GM19397 (cell line): ENCODE data around the gene PML.
A peak's percentile ranks its signal among the peaks of the same experiment; 100 is the strongest.

Experiments used
- ATAC-seq: cut with Tn5 transposase; IDR thresholded peaks from one replicate; pipeline ENCODE4 v1.9.1; 2021; ENCODE audit warnings: mild to moderate bottlenecking, moderate library complexity; ENCODE audit not compliant: unreplicated experiment

Gene PML, protein sequence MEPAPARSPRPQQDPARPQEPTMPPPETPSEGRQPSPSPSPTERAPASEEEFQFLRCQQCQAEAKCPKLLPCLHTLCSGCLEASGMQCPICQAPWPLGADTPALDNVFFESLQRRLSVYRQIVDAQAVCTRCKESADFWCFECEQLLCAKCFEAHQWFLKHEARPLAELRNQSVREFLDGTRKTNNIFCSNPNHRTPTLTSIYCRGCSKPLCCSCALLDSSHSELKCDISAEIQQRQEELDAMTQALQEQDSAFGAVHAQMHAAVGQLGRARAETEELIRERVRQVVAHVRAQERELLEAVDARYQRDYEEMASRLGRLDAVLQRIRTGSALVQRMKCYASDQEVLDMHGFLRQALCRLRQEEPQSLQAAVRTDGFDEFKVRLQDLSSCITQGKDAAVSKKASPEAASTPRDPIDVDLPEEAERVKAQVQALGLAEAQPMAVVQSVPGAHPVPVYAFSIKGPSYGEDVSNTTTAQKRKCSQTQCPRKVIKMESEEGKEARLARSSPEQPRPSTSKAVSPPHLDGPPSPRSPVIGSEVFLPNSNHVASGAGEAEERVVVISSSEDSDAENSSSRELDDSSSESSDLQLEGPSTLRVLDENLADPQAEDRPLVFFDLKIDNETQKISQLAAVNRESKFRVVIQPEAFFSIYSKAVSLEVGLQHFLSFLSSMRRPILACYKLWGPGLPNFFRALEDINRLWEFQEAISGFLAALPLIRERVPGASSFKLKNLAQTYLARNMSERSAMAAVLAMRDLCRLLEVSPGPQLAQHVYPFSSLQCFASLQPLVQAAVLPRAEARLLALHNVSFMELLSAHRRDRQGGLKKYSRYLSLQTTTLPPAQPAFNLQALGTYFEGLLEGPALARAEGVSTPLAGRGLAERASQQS

DNA sequence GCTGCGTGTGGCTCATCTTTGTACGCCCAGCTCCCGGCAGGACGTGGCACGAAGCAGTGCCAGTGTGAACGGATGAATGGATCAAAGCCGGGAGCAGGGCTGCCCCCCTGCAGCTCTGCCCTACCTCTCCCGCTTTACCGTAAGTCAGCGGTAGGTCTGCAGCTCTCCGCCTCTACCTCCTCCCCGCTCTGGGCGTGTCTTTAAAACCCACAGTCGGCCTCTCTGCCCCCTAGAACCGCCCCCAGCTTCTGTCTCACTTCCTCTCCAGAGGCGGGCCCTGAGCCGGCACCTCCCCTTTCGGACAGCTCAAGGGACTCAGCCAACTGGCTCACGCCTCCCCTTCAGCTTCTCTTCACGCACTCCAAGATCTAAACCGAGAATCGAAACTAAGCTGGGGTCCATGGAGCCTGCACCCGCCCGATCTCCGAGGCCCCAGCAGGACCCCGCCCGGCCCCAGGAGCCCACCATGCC lies at the start of gene PML:
Gene PML, plus strand, starts transcription at position 304 of the 471 bp plus-strand sequence. Its CDS starts 97 bp downstream, at position 401.
- ATAC-seq = peak; percentile 63

DNA sequence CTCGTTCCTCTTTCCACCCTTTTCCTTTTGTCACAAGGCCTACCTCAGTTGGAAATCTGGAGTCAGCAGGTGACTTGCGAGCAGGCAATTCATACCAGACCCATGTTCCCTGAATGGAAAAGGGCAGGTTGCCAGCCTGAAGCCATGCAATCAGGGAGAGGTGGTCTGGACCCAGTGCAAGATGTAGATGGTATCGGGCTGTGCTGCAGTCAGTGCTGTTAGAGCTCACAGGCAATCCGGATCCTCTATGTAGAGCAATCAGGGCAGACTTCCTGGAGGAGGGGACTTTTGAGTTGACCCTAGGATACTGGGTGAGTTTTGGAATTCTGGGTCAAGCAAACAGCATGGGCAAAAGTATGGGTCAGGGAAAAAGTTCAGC lies 49.4 kb upstream of the PML start:
- ATAC-seq = no peak

DNA sequence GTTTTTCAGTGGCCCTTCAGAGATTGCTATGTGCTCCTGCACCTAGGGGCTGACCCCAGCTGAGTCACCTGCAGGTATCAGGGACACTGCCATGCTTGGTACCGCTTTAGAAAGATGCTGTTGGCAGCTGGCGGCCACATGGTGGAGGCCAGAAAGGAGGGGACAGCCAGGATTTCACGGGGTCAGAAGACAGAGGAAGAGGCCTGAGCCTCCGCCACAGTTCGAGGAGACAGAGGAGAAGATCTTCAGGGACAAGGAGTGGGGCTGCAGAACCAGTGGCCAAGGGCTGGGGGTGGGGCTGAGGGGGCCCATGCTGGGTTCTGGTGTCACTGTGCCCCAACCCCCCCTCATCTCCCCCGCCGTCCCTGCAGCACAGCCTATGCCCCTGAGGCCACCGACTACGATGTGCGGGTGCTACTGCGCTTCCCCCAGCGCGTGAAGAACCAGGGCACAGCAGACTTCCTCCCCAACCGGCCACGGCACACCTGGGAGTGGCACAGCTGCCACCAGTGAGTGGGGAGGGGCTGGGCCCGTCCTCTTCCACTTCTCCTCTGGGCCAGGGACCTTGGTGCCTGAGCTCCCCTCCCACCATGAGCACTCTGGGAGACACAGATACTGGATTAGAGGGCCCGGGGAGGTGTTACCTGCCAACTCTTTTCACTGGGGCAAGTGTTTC lies 48.3 kb upstream of the PML start:
- ATAC-seq = no peak

DNA sequence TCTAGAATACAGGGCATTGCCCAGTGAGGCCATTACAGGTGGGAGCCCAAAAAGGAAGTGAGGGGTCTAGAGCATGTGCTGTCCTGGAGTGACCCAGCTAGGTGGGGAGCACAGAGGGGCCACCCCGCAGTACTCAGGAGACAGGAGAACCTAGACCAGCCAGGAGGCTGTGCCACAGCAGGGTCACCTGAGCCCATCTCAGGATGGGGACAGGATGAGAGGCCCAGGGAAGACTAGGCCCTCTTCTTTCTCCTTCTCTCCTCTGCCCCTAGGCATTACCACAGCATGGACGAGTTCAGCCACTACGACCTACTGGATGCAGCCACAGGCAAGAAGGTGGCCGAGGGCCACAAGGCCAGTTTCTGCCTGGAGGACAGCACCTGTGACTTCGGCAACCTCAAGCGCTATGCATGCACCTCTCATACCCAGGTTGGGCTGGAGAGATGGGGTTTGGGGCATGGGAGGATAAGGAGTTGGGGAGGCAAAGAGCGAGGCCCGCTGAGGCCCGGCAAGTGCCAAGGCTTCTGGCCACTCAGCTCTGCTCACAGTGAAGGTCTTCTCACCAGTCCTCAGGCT lies 47.6 kb upstream of the PML start:
- ATAC-seq = no peak

DNA sequence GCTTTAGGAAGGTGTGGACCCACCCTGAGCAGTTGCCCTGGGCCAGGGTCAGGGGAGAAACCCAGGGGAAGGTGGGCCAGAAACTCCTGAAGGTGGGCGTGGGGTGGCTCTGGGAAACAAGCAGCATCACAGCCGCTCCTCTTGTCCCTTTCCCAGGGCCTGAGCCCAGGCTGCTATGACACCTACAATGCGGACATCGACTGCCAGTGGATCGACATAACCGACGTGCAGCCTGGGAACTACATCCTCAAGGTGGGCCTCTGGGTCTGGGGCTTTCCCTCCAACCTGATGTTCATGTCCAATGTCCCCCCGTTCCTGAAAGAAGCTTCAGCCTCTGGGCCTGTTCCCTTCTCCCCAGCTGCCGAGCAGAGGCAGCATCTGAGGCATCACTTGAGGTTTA lies 46.9 kb upstream of the PML start:
- ATAC-seq = no peak

DNA sequence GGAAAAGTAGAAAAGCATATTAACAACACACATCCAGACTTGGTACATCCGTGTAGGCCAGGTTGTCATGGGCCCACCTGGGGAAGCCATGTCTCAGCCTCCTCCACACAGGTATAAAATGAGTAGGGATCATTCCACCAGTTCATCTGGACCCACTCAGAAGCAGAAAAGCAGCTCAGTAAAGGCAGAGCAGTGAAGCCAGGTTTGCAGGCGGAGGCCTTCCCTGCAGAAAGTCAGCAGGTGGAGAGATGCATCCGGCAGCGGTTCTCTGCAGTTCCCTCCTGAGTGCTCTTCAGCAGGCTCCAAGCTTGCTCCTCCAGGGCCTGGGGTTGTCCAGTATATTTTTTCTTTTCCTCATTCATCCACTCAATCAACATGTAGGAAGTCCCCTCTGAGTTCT lies 46.1 kb upstream of the PML start:
- ATAC-seq = no peak

DNA sequence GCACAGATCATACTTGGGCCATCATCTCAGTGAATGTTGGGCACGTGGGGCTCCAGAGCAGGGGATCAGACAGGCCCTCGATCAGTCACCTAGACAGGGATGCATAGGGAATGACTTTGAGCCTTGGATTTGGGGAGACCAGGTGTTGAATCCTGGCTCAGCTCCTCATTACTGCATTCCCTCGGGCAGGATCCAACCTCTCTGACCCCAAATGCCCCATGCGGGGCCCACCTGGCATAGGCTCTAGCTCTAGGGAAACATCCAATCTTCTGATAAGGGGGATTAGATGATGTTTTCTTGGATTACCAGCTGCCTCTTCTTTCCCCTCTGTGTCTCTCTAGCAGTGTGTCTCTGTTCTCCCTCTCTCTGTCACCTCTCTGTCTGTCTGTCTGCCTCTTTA lies 45.5 kb upstream of the PML start:
- ATAC-seq = no peak

DNA sequence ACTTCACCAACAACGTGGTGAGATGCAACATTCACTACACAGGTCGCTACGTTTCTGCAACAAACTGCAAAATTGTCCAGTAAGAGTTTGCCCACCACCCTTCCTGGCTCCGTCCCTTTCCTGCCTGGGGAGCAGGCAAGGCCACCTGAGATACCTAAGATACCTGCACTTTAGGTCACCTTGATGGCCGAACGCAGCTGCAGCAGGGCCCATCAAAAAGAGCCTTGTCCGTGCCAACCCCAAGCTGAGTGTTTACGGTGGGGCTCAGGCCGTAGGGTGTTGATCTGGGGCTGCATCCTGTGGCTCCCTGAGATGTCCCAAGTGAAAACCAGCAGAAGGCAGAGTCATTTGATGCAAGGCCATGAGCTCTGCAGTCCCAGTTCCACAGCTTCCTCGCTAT lies 45.0 kb upstream of the PML start:
- no peak for ATAC-seq

DNA sequence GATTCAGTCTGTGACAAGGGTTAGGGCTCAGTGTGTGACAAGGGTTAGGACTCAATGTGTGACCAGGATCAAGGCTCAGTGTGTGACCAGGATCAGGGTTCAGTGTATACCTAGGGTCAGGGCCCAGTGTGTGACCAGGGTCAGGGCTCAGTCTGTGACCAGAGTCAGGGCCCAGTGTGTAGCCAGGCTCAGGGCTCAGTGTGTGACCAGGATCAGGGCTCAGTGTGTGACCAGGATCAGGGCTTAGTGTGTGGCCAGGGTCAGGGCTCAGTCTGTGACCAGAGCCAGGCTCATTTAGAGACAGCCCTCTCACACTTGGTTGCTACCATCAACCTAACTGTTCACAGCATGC lies 44.1 kb upstream of the PML start:
- ATAC-seq = no peak

DNA sequence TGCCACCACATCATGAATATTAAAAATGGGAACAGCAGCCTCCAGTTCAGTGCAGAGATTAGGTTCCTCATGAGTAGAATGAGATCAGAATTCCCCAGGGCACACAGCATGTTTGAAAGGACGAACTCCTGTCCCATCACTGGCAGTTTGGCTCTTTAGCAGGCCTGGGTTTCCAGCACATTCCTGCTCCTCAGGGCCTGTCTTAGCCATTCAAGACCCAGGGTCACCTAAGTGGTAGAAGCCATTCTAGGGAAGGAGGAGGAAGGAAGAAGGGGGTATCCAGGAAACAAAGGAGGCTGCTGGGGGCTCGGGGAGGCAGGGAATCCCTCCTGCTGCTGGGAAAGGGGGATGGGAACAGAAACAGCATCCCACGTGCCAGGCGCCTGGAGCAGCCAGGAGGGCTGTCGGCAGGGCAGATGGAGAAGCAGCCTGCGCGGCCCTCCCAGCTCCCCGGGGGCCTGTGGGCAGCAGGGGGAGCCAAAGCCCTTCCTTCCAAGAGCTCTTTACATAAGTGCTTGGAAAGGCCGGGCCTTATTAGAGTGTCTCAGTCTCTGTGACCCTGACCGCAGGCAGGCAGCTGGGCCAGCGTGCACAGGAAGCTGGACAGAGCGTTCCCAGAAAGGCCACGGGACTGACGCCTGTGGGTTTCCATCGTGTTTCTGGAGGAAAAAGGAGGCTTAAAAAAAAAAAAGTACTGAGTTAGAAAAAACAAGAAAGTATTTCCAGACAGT lies 43.5 kb upstream of the PML start:
- no peak for ATAC-seq

DNA sequence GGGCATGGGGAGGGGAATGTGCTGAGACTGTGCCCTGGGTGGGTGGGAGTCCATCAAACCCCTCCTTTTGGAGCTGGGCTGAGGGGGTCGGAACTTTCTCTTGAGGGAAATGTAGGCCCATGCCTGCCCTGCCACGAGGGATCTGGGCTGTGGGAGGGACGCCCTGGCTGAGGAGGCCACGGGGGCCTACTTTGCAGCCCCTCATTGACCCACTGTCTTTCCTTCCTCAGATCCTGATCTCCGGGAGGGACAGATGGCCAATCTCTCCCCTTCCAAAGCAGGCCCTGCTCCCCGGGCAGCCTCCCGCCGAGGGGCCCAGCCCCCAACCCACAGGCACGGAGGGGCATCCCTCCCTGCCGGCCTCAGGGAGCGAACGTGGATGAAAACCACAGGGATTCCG lies 42.9 kb upstream of the PML start:
- no peak for ATAC-seq

DNA sequence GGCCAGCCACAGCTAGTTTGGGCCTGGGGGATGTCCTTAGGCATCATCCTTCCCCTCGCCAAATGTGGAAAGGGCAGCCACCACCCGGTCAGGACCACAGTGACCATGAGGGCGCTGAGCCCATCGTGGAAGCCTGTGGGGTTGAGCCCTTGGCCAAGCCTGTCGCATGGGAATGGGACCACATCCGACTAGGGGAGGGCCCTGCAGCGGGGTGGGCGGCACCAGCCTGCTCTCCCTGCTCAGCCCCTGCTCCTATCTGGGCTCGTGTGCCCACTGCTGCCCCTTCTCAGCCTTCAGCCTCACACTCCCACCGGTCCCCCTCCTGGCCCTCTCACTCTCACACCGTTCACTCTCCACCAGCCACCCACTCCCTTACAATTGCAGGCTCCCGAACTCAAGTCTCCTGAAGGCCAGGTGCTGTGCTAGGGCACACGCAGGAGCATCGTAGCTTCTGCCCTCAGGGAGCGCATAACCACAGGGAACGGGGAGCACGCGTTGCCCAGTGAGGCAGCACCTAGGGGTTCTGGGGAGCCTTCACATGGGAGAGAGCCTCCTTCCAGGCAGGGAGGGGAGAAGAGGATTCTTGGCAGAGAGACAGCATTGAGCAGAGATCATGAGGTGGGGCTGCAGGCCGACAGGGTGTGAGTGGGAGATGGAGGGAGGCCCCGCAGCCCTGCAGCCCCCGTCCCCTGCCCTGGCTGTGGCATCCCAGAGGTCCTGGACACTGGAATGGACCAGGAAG lies 42.2 kb upstream of the PML start:
- no peak for ATAC-seq

DNA sequence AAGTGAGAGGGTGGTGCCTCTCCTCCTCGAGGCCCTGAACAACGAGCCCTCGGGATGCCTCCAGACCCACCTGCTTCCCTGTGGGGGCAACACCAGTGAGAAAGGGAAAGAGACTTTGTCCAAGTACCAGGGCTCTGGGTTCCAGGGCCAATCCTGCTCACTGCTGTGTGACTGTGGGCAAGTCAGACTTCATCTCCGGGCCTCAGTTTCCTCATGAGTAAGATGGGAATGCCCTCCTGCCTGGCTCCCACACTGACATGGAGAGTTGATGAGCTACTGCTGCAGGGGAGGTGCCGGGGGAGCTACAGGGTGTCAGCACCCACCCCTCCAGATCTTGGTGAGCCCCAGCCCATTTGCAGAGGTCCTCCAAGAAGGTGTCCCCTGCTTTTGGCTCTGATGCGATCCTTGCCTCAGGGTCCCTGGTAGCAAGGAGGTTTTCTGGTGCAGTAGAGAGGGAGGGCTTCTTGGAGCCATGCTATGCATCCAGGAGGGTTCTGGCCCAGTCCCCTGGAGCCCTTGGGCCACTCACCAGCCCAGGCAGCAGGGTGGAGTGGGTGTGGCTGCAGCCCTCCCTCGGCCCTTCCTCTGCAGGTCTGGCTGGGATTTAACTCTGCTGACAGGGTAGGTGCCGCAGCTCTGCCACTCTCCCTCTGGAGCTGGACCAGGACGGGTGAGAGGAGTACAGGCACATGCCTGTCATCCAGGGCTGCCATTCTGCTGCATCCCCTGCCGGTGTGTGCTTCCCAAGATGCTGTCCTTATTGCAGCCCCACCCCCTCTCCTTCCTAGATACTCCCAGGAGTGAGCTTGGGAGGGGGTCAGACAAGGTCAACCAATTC lies 41.4 kb upstream of the PML start:
- no peak for ATAC-seq

DNA sequence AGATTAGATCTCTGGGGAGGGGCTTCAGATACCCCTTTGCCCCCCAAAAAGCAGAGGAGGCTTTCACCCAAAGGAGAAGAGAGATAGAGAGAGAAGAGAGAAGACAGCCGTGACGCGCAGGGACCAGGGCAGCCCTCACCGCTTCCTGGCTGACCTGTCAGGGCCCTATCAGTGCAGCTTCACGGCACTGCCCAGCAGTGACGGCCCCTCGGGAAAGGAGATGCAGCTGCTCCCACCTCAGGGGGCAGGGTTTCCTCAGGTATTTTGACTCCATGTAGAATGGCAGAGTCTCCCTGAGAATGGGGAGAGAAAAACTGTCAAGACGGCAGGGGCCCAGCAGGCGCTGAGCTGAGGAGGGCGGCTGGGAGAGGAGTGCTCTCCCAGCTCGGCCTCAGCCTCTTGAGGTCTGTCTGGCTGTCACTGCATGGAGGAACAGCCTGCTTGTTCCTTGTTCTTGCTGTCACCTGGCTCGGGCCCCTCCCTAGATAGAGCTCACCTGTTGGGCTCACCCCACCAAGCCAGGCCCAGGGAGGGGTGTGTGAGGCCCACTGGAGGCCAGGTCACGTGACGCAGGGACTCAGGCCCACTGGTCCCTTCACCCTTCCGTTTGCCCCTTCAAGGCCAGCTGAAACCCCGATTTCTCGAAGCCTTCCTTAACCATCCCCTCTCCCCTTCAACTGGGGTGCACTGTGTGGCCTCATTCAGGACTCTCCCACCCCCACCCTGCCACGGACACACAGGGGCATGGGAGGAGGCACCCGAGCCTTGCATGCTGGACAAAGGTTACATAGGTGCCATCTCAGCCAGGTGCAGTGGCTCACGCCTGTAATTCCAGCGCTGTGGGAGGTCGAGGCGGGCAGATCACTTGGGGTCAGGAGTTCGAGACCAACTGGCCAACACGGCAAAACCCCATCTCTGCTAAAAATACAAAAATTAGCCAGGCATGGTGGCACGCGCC lies 40.0 kb upstream of the PML start:
- no peak for ATAC-seq

DNA sequence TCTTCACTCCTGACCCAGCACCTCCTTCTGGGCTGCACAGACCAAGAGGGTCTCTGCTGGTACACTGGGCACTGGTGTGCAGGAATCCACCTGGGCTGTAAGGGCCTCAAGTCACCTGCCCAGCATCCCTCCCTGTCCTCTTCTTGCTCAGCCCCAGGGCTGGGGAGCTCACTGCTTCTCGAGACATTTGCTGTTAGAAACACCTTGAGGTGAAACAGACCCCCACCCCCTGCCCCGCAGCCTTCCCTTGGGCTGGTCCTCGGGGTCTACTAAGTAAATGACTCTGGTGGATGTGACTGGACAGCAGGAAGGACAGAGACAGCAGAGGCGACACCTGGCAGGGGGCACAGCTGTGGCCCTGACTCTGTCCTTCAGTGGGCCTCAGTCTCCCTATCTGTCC lies 39.2 kb upstream of the PML start:
- ATAC-seq = no peak

DNA sequence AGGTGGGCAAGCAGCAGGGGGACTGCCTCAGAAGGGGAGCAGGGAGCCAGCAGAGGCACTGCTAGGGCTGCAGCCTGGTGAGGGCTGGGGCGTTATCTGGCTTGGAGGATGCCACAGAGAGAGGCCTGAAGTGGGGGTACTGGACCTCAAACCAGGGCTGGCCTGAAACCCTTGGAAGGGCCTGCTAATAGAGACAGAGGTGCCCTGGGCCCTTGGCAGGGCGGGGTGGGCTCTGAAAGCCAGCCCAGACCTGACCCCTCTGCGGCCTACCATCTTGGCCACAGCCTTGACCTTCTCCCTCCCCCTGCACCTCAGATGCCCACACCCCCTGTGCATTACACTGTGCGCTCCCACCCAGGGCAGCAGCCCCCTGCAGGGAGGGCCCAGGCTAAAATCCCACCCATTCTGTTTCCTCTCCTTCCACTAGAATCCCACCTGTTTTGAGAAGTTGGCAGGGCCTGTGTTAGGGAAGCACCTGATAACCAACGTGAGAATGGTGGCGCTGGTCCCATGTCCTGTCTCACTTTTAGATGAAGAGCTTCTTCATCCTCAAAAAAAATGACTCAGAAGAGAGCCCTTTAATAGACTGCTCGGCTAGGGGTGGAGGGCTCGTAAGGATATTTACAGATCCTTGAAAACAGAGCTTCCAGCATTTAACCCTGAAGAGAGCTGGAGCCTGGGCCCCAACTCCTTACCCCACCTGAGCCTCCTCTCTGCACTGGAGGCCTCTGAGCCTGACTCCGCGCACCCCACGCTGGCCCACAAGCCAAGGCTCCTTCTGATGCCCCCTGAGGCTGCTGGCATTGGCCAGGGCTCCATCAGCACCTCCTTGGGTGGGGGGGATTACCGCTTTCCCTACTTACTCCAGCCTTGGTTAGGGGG lies 38.4 kb upstream of the PML start:
- ATAC-seq = no peak

DNA sequence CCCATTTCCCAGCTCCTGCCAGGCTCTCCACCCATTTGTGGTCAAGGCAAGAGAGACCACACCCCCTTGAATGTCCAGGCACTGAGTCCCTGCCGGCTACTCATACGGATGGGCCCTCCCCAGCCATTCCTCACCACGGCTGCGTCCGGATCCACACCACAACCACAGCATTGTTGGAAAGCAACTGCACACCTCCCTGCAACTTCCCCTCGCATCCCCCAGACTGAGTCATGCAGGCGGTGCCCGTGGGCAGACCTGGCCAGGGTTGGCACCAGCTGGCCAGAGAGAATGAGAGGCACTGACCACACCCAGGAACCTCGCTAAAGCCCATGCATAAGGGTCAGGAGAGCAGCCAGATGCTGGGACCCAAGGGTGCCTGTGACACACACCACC lies 37.8 kb upstream of the PML start:
- no peak for ATAC-seq
